ENCODE data around the gene WHAMM.

DNA sequence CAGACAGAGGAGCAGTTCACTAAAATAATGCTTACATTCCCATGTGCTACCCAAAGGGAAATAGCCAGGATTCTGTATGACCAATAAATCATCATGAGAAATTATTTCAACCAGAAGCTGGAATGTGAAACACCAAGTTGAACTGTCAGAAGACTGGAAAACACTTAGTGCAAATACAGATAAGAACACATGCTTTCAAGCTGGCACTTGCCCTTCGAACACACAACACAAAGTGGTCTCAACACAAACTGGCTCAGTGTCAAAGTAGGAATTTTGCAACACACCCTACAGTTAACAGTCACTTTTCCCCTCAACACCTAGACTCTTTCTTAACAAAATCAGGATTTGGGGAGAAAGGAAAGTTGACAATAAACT, 4.9 kb upstream of the WHAMM start:
- TF ChIP-seq CTCF (IDR thresholded peaks at IDR 0.05), result no peak
- TF ChIP-seq POLR2A (IDR thresholded peaks at IDR 0.05; ENCODE audit: low read depth), result no peak
- no peak for TF ChIP-seq POLR2AphosphoS5 (IDR thresholded peaks at IDR 0.05)
